CMK (cell line): ENCODE results near the gene MICAL2.

ENCODE experiments used
- DNase-seq: peaks from one replicate; pipeline ENCODE4 v3.0.0-alpha.2; 2010; ENCODE audit warnings: low read depth

MICAL2 gene

GRCh38 chr11:12098601-12099000 is 11.8 kb upstream of the MICAL2 start:
- DNase-seq: no peak

- no peak for DNase-seq
Measured at GRCh38 chr11:12099132-12099873, 11.1 kb upstream of the MICAL2 start.

- no peak for DNase-seq
Measured at GRCh38 chr11:12100429-12100828, 10.0 kb upstream of the MICAL2 start.

GRCh38 chr11:12100841-12101242 is 9.5 kb upstream of the MICAL2 start:
- DNase-seq: no peak

- no peak for DNase-seq
Measured at GRCh38 chr11:12101318-12101717, 9.1 kb upstream of the MICAL2 start.

- DNase-seq: no peak
Measured at GRCh38 chr11:12102588-12103410, 7.6 kb upstream of the MICAL2 start.

- DNase-seq: no peak
Measured at GRCh38 chr11:12103411-12104225, 6.8 kb upstream of the MICAL2 start.

- no peak for DNase-seq
Measured at GRCh38 chr11:12105471-12105870, 4.9 kb upstream of the MICAL2 start.

- DNase-seq: no peak
Measured at GRCh38 chr11:12106101-12106500, 4.3 kb upstream of the MICAL2 start.

GRCh38 chr11:12106501-12106900 is 3.9 kb upstream of the MICAL2 start:
- no peak for DNase-seq

- no peak for DNase-seq
Measured at GRCh38 chr11:12108875-12109453, 1.4 kb upstream of the MICAL2 start.

- DNase-seq: no peak
Measured at GRCh38 chr11:12109591-12110196, 696 bp upstream of the MICAL2 start.

- no peak for DNase-seq
Measured at GRCh38 chr11:12110714-12111548, 541 bp downstream of the MICAL2 start.

- no peak for DNase-seq
Measured at GRCh38 chr11:12111549-12112520, 1.4 kb downstream of the MICAL2 start.

GRCh38 chr11:12112750-12113149 is 2.4 kb downstream of the MICAL2 start:
- DNase-seq: no peak

GRCh38 chr11:12113294-12113693 is 2.9 kb downstream of the MICAL2 start:
- no peak for DNase-seq

GRCh38 chr11:12114193-12115033 is 4.0 kb downstream of the MICAL2 start:
- DNase-seq: peak; percentile 71

- peak; percentile 76 for DNase-seq
Measured at GRCh38 chr11:12116425-12117032, 6.1 kb downstream of the MICAL2 start.
